Nephron progenitor cell (in vitro differentiated cells): ENCODE measurements around the gene HAPLN2.

Experiments used
- DNase-seq: peaks from one replicate; pipeline ENCODE4 v3.0.0; 2021
- H3K27ac Mint-ChIP-seq: 2 replicates; pipeline ENCODE4 v1.8.0; 2021; ENCODE audit warnings: mild to moderate bottlenecking, moderate library complexity, mixed read lengths
- H3K27me3 Mint-ChIP-seq: 2 replicates; pipeline ENCODE4 v1.8.0; 2021; ENCODE audit warnings: mild to moderate bottlenecking, low read depth, mixed read lengths; ENCODE audit not compliant: poor library complexity
- H3K36me3 Mint-ChIP-seq: 2 replicates; pipeline ENCODE4 v1.8.0; 2021; ENCODE audit warnings: low read depth, mixed read lengths
- H3K4me1 Mint-ChIP-seq: 2 replicates; pipeline ENCODE4 v1.8.0; 2021; ENCODE audit warnings: mixed read lengths
- H3K4me3 Mint-ChIP-seq: 2 replicates; pipeline ENCODE4 v1.8.0; 2021; ENCODE audit warnings: mild to moderate bottlenecking, moderate library complexity, mixed read lengths
- H3K9me3 Mint-ChIP-seq: 2 replicates; pipeline ENCODE4 v1.8.0; 2021; ENCODE audit warnings: mild to moderate bottlenecking, moderate library complexity, mixed read lengths
- TF ChIP-seq, protein P1 (sequence below): fragments of 200-600 bp; sonication (generic); IDR thresholded peaks from 2 replicates; pipeline ENCODE4 v1.5.0; 2021; ENCODE audit warnings: antibody characterized with exemption

HAPLN2 gene

DNA sequence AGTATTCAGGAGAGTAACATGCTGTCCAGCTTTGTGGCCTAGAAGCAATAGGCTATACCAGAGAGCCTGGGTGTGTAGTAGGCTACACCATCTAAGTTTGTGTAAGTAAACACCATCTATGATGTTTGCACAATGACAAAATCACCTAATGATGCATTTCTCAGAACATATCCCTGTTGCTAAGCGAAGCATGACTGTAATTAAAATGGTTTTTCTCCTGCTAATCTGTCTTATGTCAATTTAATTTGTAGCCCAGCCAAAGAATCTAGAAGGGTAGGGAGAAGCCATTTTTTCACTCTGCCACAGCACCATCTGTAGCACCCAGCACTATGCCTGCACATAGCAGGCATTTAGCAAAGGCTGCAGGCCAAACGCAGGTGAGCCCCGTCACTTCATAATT lies 41.7 kb upstream of the HAPLN2 start:
- peak overlapping the region; percentile 95 for H3K27ac Mint-ChIP-seq
- H3K36me3 Mint-ChIP-seq = no peaks in the 10 kb centered on the region
- TF ChIP-seq, protein P1, sequence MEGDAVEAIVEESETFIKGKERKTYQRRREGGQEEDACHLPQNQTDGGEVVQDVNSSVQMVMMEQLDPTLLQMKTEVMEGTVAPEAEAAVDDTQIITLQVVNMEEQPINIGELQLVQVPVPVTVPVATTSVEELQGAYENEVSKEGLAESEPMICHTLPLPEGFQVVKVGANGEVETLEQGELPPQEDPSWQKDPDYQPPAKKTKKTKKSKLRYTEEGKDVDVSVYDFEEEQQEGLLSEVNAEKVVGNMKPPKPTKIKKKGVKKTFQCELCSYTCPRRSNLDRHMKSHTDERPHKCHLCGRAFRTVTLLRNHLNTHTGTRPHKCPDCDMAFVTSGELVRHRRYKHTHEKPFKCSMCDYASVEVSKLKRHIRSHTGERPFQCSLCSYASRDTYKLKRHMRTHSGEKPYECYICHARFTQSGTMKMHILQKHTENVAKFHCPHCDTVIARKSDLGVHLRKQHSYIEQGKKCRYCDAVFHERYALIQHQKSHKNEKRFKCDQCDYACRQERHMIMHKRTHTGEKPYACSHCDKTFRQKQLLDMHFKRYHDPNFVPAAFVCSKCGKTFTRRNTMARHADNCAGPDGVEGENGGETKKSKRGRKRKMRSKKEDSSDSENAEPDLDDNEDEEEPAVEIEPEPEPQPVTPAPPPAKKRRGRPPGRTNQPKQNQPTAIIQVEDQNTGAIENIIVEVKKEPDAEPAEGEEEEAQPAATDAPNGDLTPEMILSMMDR = no peak
- peaks cover 17% of the 10 kb centered on the region for H3K27me3 Mint-ChIP-seq
- H3K4me1 Mint-ChIP-seq = peaks cover 77% of the 10 kb centered on the region
- H3K4me3 Mint-ChIP-seq = no peak overlapping the region
- H3K9me3 Mint-ChIP-seq = no peaks in the 10 kb centered on the region
- no peak for DNase-seq

DNA sequence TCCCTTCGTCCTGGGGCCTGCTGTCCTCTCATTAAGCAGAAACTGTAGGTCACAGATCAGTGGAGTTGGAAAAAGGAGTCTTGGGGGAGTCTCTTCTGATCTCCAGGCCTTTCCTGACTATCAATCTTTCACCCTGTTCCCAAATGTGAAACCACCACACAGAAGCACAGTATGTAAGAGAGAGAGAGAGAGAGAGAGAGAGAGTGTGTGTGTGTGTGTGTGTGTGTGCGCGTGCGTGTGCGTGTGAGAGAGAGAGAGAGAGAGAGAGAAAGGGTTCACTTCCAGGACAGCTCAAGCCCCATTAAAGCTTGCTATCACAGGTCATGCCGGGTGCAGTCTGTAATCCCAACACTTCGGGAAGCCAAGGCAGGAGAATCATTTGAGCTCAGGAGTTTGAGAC lies 41.2 kb upstream of the HAPLN2 start:
- H3K4me3 Mint-ChIP-seq = peak overlapping the region; percentile 52
- H3K27ac Mint-ChIP-seq = peak overlapping the region; percentile 95
- H3K27me3 Mint-ChIP-seq = peaks cover 14% of the 10 kb centered on the region
- TF ChIP-seq, protein P1 = no peak
- H3K9me3 Mint-ChIP-seq = no peaks in the 10 kb centered on the region
- no peaks in the 10 kb centered on the region for H3K36me3 Mint-ChIP-seq
- H3K4me1 Mint-ChIP-seq = peaks cover 77% of the 10 kb centered on the region
- no peak for DNase-seq

DNA sequence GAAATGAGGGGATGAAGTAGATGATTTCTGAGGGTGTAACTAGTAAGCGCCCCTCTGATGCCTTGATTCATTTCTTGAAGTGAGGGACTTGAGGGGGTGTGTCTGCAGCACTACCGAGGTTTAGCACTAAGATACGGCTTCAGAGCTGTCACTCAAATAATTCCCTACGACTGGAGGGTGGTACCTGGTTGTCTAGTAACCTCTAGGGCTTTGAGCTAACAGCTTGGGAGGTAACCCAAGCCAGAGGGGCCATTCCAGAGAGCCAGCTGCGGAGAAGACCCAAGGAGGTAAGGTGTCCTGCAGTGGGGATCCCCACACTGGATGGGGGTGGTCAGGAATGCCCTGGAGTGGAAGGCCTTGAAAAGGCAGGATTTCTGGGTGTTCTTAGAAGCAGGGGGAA lies 39.7 kb upstream of the HAPLN2 start, which contains the start of gene TTC24:
TTC24 (plus strand) TSS at position 252 of the 400 bp plus-strand sequence. CDS start 1,642 bp downstream, outside the sequence.
- H3K27ac Mint-ChIP-seq = peak within 1 kb of the TSS; percentile 83
- DNase-seq = no peak
- TF ChIP-seq, protein P1 = no peak
- peak within 1 kb of the TSS; percentile 11 for H3K4me3 Mint-ChIP-seq
- peaks cover 81% of the 10 kb centered on the region for H3K4me1 Mint-ChIP-seq
- peaks cover 3% of the 10 kb centered on the region for H3K27me3 Mint-ChIP-seq
- no peaks in the 10 kb centered on the region for H3K36me3 Mint-ChIP-seq
- H3K9me3 Mint-ChIP-seq = no peaks in the 10 kb centered on the region

GRCh38 chr1:156581661-156582387 lies 37.4 kb upstream of the HAPLN2 start:
- H3K4me3 Mint-ChIP-seq = no peak overlapping the region
- H3K27ac Mint-ChIP-seq = peak overlapping the region; percentile 72
- H3K9me3 Mint-ChIP-seq = no peaks in the 10 kb centered on the region
- TF ChIP-seq, protein P1 = no peak
- H3K4me1 Mint-ChIP-seq = peaks cover 80% of the 10 kb centered on the region
- H3K36me3 Mint-ChIP-seq = no peaks in the 10 kb centered on the region
- H3K27me3 Mint-ChIP-seq = peaks cover 8% of the 10 kb centered on the region
- no peak for DNase-seq

GRCh38 chr1:156582388-156583017 lies 36.7 kb upstream of the HAPLN2 start:
- peak overlapping the region; percentile 72 for H3K27ac Mint-ChIP-seq

More at GRCh38 chr1:156582388-156583017, 36.7 kb upstream of the HAPLN2 start:
- Mint-ChIP-seq H3K9me3 (no peaks in the 10 kb centered on the region), H3K36me3 (no peaks in the 10 kb centered on the region), H3K4me3 (no peak overlapping the region), H3K27me3 (peaks cover 11% of the 10 kb centered on the region), H3K4me1 (peaks cover 76% of the 10 kb centered on the region)
- TF ChIP-seq, protein P1 = no peak
- no peak for DNase-seq
